Esophagus squamous epithelium (tissue), 4 donors: ENCODE results near the gene BTNL3.

Source experiments
- POLR2A ChIP-seq, 4 donors: fragments of 450-650 bp; IDR thresholded peaks; one replicate each; pipeline ENCODE4 v1.6.1; 2017; ENCODE audit warnings: antibody characterized with exemption in 4 of 4, mild to moderate bottlenecking in 4 of 4, moderate library complexity in 3 of 4
- TF ChIP-seq, protein P1 (sequence below), 6 experiments: fragments of 450-650 bp in 4 of 6; fragments of 200-600 bp in 2 of 6; sonication (generic) in 2 of 6; IDR thresholded peaks; one replicate each; pipeline ENCODE4 v1.5.1; 2016 to 2019; ENCODE audit warnings: antibody characterized with exemption in 6 of 6, mild to moderate bottlenecking in 4 of 6, moderate library complexity in 4 of 6

DNA sequence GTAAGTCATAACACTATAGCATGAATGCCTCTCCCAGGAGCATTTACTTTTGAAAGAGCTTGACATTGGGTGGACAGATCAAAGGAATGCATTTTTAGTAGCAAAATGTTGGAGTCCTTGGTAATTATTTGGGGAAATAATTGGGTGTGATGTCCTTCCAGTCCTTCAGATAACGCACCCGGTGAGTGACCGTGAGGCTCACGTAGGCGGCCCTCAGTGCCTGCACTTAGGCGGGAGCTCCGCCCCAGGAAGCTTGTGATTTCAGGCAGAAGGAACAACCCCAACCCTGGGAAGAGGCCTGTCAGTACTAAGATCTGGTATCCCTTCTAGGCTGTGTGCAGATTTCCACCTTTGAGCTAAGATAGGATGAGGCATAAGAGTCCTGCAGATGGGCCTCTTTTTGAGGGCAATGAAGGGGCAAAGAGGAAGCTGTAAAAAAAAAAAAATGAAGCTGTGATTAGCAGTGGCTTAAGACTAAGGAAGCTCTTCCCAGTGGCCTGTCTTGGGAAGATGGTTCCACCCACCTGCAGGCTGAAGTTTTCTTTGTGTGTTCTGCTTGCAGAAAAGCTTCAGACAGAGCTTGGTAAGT, 66.3 kb downstream of the BTNL3 start:
- TF ChIP-seq POLR2A (IDR thresholded peaks at IDR 0.05), result no peak
- TF ChIP-seq, protein P1, sequence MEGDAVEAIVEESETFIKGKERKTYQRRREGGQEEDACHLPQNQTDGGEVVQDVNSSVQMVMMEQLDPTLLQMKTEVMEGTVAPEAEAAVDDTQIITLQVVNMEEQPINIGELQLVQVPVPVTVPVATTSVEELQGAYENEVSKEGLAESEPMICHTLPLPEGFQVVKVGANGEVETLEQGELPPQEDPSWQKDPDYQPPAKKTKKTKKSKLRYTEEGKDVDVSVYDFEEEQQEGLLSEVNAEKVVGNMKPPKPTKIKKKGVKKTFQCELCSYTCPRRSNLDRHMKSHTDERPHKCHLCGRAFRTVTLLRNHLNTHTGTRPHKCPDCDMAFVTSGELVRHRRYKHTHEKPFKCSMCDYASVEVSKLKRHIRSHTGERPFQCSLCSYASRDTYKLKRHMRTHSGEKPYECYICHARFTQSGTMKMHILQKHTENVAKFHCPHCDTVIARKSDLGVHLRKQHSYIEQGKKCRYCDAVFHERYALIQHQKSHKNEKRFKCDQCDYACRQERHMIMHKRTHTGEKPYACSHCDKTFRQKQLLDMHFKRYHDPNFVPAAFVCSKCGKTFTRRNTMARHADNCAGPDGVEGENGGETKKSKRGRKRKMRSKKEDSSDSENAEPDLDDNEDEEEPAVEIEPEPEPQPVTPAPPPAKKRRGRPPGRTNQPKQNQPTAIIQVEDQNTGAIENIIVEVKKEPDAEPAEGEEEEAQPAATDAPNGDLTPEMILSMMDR (IDR thresholded peaks at IDR 0.05), result no peak
